PC-3 (cell line): ENCODE data around the gene ZNF723. TPM values are rescaled to one million over a fixed set of nuclear protein-coding genes. Genes with fewer than 3 reads are reported as not detected.

Source experiments
- total RNA-seq: library from RNA; depleted of rRNA; stranded (reverse); fragments of >200 nt; gene quantifications from 2 replicates; pipeline ENCODE4 v1.2.3, GENCODE V29; 2014; rRNA removed

The ZNF723 gene
- total RNA-seq, 1 experiment from 2014 or later, result not detected

Other genes with a start within 250 kb of the ZNF723 start
- gene ZNF492, start 198.0 kb upstream of the ZNF723 start, total RNA-seq, result 0.81 and 3.0 TPM in 2 replicates
- not detected in 2 replicates for gene ZNF99, start 48.1 kb upstream of the ZNF723 start, total RNA-seq
- gene ZNF728, start 170.9 kb downstream of the ZNF723 start, total RNA-seq, result not detected in 2 replicates